CD4-positive, alpha-beta T cell treated with Interleukin-17A for 1 hour (primary cell): ENCODE measurements around the gene PSENEN.

Source experiments
- DNase-seq: peaks from one replicate; pipeline ENCODE4 v3.0.0-alpha.2; 2020

Gene PSENEN

DNA sequence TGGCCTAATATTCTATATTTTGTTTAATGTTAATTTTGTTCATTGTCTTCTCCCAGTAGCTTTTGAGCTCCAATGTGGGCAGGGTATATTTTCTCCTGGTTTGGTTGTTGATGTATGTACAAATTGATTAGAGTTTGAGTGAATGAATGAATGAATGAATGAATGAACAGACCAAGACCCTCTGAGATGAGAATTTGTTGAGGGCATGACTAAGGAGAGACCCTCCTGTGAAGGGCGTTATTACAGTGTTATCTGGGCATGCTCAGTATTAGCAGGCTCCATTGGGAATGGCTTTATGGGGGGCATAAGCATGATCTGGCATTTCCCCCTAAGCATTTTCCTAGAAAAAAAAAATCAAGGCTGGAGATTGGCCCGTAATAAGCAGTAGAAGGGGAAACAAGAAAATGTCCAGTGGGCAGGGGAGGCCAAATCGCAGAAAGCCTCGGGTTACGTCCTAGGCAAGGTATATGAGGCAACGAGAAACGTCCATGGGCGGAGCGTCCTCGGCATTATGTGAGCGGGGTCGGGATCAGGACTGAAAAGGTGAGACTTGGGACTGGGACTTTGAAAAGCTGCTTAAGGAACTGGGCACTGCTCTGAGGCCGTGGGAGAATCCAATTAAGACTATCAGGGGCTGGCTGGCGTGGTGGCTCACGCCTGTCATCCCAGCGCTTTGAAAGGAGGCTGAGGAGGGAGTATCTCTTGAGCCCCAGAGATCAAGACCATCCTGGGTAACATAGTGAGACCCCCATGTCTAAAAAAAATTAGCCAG, 29.0 kb downstream of the PSENEN start:
- no peak for DNase-seq

DNA sequence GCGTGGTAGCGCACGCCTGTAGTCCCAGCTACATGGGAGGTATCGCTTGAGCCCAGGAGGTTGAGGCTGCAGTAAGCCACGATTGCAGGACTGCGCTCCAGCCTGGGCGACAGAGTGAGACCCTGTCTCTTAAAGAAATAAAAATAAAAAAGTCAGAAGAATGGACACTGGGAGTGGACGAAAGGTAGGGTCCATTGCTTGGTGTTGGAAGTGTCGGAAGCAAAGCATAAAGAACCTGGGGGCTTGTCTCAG, 29.5 kb downstream of the PSENEN start:
- DNase-seq = no peak

GRCh38 chr19:35775298-35776101, 30.0 kb downstream of the PSENEN start, which contains the start of gene ARHGAP33:
Gene ARHGAP33 (plus strand): TSS chr19:35775564. CDS start chr19:35775659, 95 bp downstream.
- DNase-seq = peak; percentile 99

DNA sequence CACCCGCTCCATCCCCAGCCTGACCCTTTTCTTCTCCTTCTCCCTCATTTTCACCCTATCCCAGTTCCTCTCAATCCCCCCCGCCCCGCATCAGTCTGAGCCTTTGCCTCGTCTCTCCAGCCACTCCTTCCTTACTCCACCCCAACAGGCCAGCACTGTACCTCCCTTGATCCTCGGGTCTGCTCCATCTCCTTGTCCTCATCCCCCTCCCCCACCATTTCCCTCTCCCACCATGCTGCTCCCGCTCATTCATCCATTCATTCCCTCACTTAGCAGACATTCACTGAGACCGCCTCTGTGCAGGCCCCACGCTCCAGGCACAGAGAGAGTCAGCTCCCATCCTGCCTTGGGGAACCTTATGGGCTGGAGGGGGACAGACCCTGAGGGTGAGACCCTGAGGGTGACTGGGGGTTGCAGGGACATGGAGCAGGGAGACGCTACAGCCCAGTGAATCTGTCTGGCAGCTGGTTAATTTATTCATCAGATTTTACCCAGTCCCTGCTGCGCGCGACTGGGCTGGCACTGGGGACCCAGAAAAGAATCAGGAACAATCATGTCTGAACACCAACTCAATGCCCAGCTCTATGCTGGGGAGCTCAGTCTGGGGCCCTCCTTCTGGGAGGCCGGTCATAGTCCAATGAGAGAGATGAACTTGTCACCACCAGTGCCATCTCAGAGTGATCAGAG, 30.8 kb downstream of the PSENEN start:
- DNase-seq = no peak

- DNase-seq = no peak
Measured at GRCh38 chr19:35777086-35777841, 31.8 kb downstream of the PSENEN start.

- DNase-seq = no peak
Measured at GRCh38 chr19:35777961-35778360, 32.5 kb downstream of the PSENEN start.

GRCh38 chr19:35779033-35779432, 33.6 kb downstream of the PSENEN start:
- DNase-seq = no peak

- no peak for DNase-seq
Measured at GRCh38 chr19:35780058-35780457, 34.6 kb downstream of the PSENEN start.

- no peak for DNase-seq
Measured at GRCh38 chr19:35780717-35781116, 35.3 kb downstream of the PSENEN start.

GRCh38 chr19:35781650-35782049, 36.2 kb downstream of the PSENEN start:
- DNase-seq = no peak

GRCh38 chr19:35782589-35782988, 37.1 kb downstream of the PSENEN start:
- DNase-seq = no peak

- no peak for DNase-seq
Measured at GRCh38 chr19:35783469-35784434, 38.3 kb downstream of the PSENEN start.

DNA sequence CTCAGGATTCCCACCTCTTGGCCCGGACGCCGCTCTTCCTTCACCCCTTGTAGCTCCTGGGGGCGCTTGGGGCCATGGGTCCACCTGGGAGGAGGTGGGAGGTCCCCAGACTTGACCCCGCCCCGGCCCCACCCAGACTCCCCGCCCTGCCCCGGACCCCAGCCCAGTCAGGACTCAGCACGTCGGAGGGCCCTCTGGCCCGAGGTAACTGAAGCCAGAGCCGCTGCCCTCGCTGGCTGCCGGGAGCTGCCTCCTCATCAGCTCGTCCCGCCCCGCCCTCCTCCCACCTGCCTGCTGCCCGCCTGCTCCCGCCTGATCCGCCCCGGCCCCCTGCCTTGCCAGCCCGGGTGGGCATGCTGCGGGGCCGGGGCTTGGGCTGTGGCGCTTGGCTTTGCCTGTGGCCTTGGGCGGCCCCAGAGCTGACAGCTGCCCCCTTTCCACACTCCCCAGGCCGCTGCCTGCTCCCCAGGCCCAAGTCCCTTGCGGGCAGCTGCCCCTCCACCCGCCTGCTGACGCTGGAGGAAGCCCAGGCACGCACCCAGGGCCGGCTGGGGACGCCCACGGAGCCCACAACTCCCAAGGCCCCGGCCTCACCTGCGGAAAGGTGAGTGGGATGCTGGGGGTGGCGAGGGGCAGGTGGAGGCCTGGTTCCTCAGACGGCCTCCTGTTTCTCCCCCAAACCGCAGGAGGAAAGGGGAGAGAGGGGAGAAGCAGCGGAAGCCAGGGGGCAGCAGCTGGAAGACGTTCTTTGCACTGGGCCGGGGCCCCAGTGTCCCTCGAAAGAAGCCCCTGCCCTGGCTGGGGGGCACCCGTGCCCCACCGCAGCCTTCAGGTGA, 39.3 kb downstream of the PSENEN start:
- no peak for DNase-seq

- no peak for DNase-seq
Measured at GRCh38 chr19:35785339-35785627, 39.8 kb downstream of the PSENEN start.

GRCh38 chr19:35786299-35787160, 41.1 kb downstream of the PSENEN start:
- no peak for DNase-seq

- DNase-seq = no peak
Measured at GRCh38 chr19:35787227-35787799, 41.9 kb downstream of the PSENEN start.

DNA sequence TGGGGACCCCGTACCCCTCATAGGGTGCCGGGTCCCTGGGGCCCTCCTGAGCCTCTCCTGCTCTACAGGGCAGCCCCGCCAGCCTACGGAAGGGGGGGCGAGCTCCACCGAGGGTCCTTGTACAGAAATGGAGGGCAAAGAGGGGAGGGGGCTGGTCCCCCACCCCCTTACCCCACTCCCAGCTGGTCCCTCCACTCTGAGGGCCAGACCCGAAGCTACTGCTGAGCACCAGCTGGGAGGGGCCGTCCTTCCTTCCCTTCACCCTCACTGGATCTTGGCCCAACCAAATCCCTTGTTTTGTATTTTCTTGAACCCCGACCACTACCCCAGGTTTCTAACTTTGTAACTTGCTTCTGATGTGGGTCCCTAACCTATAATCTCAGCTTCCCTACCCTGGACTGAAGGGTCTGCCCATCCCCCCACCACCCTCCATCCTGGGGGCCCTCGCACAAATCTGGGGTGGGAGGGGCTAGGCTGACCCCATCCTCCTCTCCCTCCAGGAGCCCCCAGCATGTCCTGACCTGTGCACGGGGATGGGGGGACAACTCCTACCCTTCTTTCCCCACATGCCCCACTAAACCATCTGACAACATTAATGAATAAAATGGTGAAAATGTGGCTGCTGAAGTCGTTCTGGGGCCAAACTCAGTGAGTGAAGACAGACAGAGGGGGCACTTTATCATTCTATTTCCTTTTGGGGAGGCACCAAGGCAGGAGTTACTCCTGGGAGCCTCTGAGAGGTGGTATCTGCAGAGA, 42.9 kb downstream of the PSENEN start:
- DNase-seq = no peak

GRCh38 chr19:35789195-35789977, 43.9 kb downstream of the PSENEN start:
- DNase-seq = no peak
